ENCODE results near the gene NRG2.

DNA sequence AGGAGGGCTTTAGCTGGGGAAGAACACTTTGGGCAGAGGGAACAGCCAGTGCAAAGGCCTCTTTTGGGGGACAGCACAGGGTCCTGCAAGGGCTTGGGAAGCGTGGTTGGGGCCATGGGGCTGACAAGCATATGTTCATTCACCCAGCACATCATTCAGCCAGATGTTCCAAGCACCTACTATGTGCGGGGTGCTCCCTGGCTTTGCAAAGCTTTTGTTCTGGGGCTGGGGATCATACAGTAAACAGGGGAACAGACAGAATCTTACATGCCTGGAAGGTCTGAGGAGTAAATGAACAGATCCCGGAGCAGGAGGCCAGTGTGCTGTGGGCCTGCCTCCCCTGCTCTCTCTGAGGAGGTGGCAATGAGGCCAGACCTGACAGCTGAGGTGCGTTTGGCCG, 230.8 kb downstream of the NRG2 start:
- TF ChIP-seq POLR2A (IDR thresholded peaks at IDR 0.05; ENCODE audit: borderline replicate concordance, extremely low read depth, insufficient read depth, insufficient read length) = no peak
- no peak for TF ChIP-seq ZNF274 (IDR thresholded peaks at IDR 0.05; ENCODE audit: low read depth, low read length)
- TF ChIP-seq POLR2AphosphoS5 (IDR thresholded peaks at IDR 0.05; ENCODE audit: low read depth, low read length) = no peak
- TF ChIP-seq, protein P1, sequence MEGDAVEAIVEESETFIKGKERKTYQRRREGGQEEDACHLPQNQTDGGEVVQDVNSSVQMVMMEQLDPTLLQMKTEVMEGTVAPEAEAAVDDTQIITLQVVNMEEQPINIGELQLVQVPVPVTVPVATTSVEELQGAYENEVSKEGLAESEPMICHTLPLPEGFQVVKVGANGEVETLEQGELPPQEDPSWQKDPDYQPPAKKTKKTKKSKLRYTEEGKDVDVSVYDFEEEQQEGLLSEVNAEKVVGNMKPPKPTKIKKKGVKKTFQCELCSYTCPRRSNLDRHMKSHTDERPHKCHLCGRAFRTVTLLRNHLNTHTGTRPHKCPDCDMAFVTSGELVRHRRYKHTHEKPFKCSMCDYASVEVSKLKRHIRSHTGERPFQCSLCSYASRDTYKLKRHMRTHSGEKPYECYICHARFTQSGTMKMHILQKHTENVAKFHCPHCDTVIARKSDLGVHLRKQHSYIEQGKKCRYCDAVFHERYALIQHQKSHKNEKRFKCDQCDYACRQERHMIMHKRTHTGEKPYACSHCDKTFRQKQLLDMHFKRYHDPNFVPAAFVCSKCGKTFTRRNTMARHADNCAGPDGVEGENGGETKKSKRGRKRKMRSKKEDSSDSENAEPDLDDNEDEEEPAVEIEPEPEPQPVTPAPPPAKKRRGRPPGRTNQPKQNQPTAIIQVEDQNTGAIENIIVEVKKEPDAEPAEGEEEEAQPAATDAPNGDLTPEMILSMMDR (IDR thresholded peaks at IDR 0.05 in 2 of 3, conservative IDR thresholded peaks at IDR 0.05 in 1 of 3; ENCODE audit: borderline replicate concordance in 1 of 3, insufficient read depth in 1 of 3, low read depth in 2 of 3, low read length in 2 of 3) = no peak
- TF ChIP-seq TCF7L2 (IDR thresholded peaks at IDR 0.05; ENCODE audit: borderline replicate concordance, extremely low read depth, insufficient read depth, insufficient read length) = no peak
- no peak for TF ChIP-seq SIN3A (IDR thresholded peaks at IDR 0.05; ENCODE audit: low read depth)
- no peak for TF ChIP-seq SP1 (IDR thresholded peaks at IDR 0.05; ENCODE audit: low read depth)
- no peak for TF ChIP-seq SRF (IDR thresholded peaks at IDR 0.05; ENCODE audit: low read depth)
- no peak for TF ChIP-seq EZH2phosphoT487 (IDR thresholded peaks at IDR 0.05; ENCODE audit: borderline replicate concordance)
